GM23248 (cell line): ENCODE results near the gene ERCC1.

Experiments used
- EZH2 ChIP-seq: fragments of 200-600 bp; sonication (generic); IDR thresholded peaks from 2 replicates; pipeline ENCODE4 v1.6.1; 2018; ENCODE audit warnings: antibody characterized with exemption, mild to moderate bottlenecking; ENCODE audit not compliant: insufficient read depth, poor library complexity, severe bottlenecking
- EZH2phosphoT487 ChIP-seq: fragments of 200-600 bp; sonication (generic); IDR thresholded peaks from 2 replicates; pipeline ENCODE4 v1.6.1; 2018; ENCODE audit warnings: antibody characterized with exemption, moderate library complexity, mild to moderate bottlenecking, low read depth; ENCODE audit not compliant: insufficient read depth

DNA sequence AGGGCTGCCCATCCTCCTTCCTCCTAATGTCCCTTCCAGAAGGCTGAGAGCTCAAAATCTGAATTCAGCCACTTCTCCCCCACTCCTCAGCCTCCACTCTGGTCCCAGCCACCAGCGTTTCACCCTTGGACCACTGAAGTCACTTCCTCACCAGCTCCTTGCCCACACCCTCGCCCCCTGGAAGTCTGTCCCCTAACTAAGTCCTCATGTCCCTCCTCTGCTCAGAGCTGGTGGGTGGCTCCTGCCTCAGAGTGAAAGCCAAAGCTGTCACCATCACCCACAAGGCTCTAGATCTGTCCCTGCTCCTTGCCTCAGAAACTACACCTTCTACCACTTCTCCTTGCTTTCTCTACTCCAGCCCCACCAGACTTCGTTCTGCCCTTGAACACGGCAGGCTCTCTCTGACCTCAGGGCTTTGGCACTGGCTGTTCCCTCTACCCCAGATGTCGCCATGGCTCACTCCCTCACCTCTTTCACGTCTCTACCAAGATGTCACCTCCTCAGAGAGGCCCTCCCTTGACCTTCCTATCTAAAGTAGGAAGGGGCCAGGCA, 1.7 kb downstream of the ERCC1 start:
- TF ChIP-seq EZH2, result no peak
- TF ChIP-seq EZH2phosphoT487, result no peak
